GM23338 (cell line): ENCODE data around the gene KCND2. TPM values are rescaled to one million over a fixed set of nuclear protein-coding genes. Genes with fewer than 3 reads are reported as not detected.

Source experiments
- ATAC-seq: fragments of 200-7000 bp; cut with Tn5 transposase; 3 replicates; pipeline ENCODE4 v1.9.1; 2020
- DNase-seq: peaks from one replicate; pipeline ENCODE4 v3.0.0-alpha.2; 2015; ENCODE audit warnings: low spot score
- H2AFZ ChIP-seq: fragments of 200-600 bp; sonication (generic); 2 replicates; pipeline ENCODE4 v1.8.0; 2016; ENCODE audit warnings: antibody characterized with exemption, mild to moderate bottlenecking, moderate library complexity
- H3F3A ChIP-seq: fragments of 200-600 bp; sonication (generic); replicated peaks from 2 replicates; pipeline ENCODE4 v1.8.0; 2017; ENCODE audit warnings: antibody characterized with exemption, mixed run types, low read depth
- H3K27ac ChIP-seq: fragments of 200-600 bp; sonication (generic); 2 replicates; pipeline ENCODE4 v1.6.1; 2016; ENCODE audit warnings: low read depth
- H3K27me3 ChIP-seq: fragments of 200-600 bp; sonication (generic); 2 replicates; pipeline ENCODE4 v1.8.0; 2016; ENCODE audit warnings: mild to moderate bottlenecking, mixed run types, moderate library complexity; ENCODE audit not compliant: insufficient read depth
- H3K36me3 ChIP-seq: fragments of 200-600 bp; sonication (generic); 2 replicates; pipeline ENCODE4 v1.8.0; 2016; ENCODE audit warnings: mild to moderate bottlenecking; ENCODE audit not compliant: insufficient read depth
- H3K4me1 ChIP-seq: fragments of 200-600 bp; sonication (generic); 2 replicates; pipeline ENCODE4 v1.8.0; 2016; ENCODE audit warnings: mild to moderate bottlenecking, moderate library complexity; ENCODE audit not compliant: insufficient read depth
- H3K4me2 ChIP-seq: fragments of 200-600 bp; sonication (generic); 2 replicates; pipeline ENCODE4 v1.7.1; 2017; ENCODE audit warnings: mixed run types
- H3K4me3 ChIP-seq: fragments of 200-600 bp; sonication (generic); 2 replicates; pipeline ENCODE4 v1.6.1; 2016; ENCODE audit warnings: mixed run types
- H3K79me2 ChIP-seq: fragments of 200-600 bp; sonication (generic); replicated peaks from 2 replicates; pipeline ENCODE4 v1.8.0; 2017; ENCODE audit warnings: mild to moderate bottlenecking; ENCODE audit not compliant: insufficient read depth
- H3K9me2 ChIP-seq: fragments of 200-600 bp; sonication (generic); 2 replicates; pipeline ENCODE4 v1.8.0; 2017; ENCODE audit not compliant: insufficient read depth
- H4K20me1 ChIP-seq: fragments of 200-600 bp; sonication (generic); replicated peaks from 2 replicates; pipeline ENCODE4 v1.8.0; 2017; ENCODE audit warnings: mild to moderate bottlenecking; ENCODE audit not compliant: insufficient read depth
- H3K27ac Mint-ChIP-seq: 2 replicates; pipeline ENCODE4 v1.8.0; 2020; ENCODE audit warnings: inconsistent platforms, mild to moderate bottlenecking, moderate library complexity, mixed read lengths
- H3K27me3 Mint-ChIP-seq: 3 replicates; pipeline ENCODE4 v1.8.0; 2022; ENCODE audit warnings: low read depth, mild to moderate bottlenecking, moderate library complexity, mixed read lengths, inconsistent platforms; ENCODE audit not compliant: insufficient read depth, poor library complexity
- H3K36me3 Mint-ChIP-seq: 3 replicates; pipeline ENCODE4 v1.8.0; 2021; ENCODE audit warnings: low read depth, mild to moderate bottlenecking, inconsistent platforms, moderate library complexity, mixed read lengths
- H3K4me1 Mint-ChIP-seq: 3 replicates; pipeline ENCODE4 v1.8.0; 2020; ENCODE audit warnings: mild to moderate bottlenecking, inconsistent platforms, mixed read lengths
- H3K4me3 Mint-ChIP-seq: 3 replicates; pipeline ENCODE4 v1.8.0; 2021; ENCODE audit warnings: moderate library complexity, mild to moderate bottlenecking, inconsistent platforms, mixed read lengths
- H3K9me3 Mint-ChIP-seq: 3 replicates; pipeline ENCODE4 v1.8.0; 2020; ENCODE audit warnings: moderate library complexity, mild to moderate bottlenecking, inconsistent platforms, mixed read lengths
- EZH2 ChIP-seq: fragments of 200-600 bp; sonication (generic); IDR thresholded peaks from one replicate; pipeline ENCODE4 v1.8.0; 2017; ENCODE audit warnings: antibody characterized with exemption, mild to moderate bottlenecking, low read depth; ENCODE audit not compliant: unreplicated experiment
- EZH2phosphoT487 ChIP-seq: fragments of 200-600 bp; sonication (generic); IDR thresholded peaks from one replicate; pipeline ENCODE4 v1.8.1; 2018; ENCODE audit warnings: antibody characterized with exemption; ENCODE audit not compliant: unreplicated experiment
- JUNB ChIP-seq: IDR thresholded peaks from one replicate; pipeline ENCODE4 v1.6.1; 2016; ENCODE audit warnings: antibody characterized with exemption; ENCODE audit not compliant: unreplicated experiment
- NANOG ChIP-seq: IDR thresholded peaks from 2 replicates; pipeline ENCODE4 v1.6.1; 2016; ENCODE audit warnings: antibody characterized with exemption, borderline replicate concordance
- POLR2AphosphoS5 ChIP-seq: IDR thresholded peaks from 2 replicates; pipeline ENCODE4 v1.6.1; 2016; ENCODE audit warnings: antibody characterized with exemption, low read depth
- STAT1 ChIP-seq: IDR thresholded peaks from one replicate; pipeline ENCODE4 v1.6.1; 2016; ENCODE audit warnings: antibody characterized with exemption; ENCODE audit not compliant: unreplicated experiment
- ZNF331 ChIP-seq: fragments of 250-450 bp; sonication (Bioruptor Pico); IDR thresholded peaks from 2 replicates; pipeline ENCODE4 v1.5.0; 2020; ENCODE audit warnings: low read depth, mild to moderate bottlenecking, moderate library complexity
- polyA plus RNA-seq: library from polyadenylated mRNA; unstranded; fragments of >200 nt; fragmentation: Nextera tagmentation; extraction: Ambion mirVana; gene quantifications from 2 replicates; pipeline ENCODE4 v1.2.1, GENCODE V29; 2016
- total RNA-seq: library from RNA; depleted of rRNA; stranded (reverse); fragments of >200 nt; shearing (Covaris generic); gene quantifications from 2 replicates; pipeline ENCODE4 v1.2.3, GENCODE V29; 2014
- TF ChIP-seq, protein P1 (sequence below): IDR thresholded peaks from one replicate; pipeline ENCODE4 v1.6.1; 2018; ENCODE audit warnings: antibody characterized with exemption; ENCODE audit not compliant: unreplicated experiment
- TF ChIP-seq, protein P2 (sequence below), 2 experiments: fragments of 200-600 bp in 1 of 2; sonication (generic) in 1 of 2; conservative IDR thresholded peaks; 2 replicates each; pipeline versions ENCODE4 v1.5.1 to v1.6.1; 2016 to 2017; ENCODE audit warnings: antibody characterized with exemption in 2 of 2, low read depth in 2 of 2, mild to moderate bottlenecking in 2 of 2, moderate library complexity in 1 of 2
- TF ChIP-seq, protein P3 (sequence below): fragments of 250-450 bp; sonication (Bioruptor Pico); IDR thresholded peaks from 2 replicates; pipeline ENCODE4 v1.5.0; 2020; ENCODE audit warnings: mild to moderate bottlenecking, moderate library complexity
- TF ChIP-seq, protein P4 (sequence below): IDR thresholded peaks from 2 replicates; pipeline ENCODE4 v1.6.1; 2016; ENCODE audit warnings: antibody characterized with exemption

The KCND2 gene
- total and polyA plus RNA-seq, 2 experiments from 2014 or later: 7.1 to 15.6 TPM

DNA sequence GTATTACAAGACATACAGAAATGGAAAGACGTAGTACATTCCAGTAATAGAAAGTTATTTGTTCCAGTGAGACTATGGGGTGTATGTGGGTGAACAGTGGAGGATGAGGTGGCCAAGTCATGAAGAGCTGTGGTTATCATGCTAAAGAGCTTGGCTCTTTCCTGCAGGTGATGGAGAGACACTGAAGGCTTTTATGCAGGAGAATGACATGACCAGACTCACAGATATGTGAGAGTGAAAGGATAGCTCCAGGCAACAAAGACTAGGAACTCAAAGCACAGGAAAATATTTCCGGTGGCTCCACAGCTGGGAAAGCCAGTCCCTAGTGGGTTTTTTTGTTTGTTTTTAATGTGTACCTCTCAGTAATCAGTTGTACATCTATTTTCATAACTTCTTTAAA lies 451.5 kb downstream of the KCND2 start:
- no peak overlapping the region for H3K27ac Mint-ChIP-seq
- Histone ChIP-seq H3K36me3 (no peaks in the 10 kb centered on the region), H4K20me1 (no peaks in the 10 kb centered on the region), H2AFZ (no peak overlapping the region), H3K27ac (no peak overlapping the region), H3K4me3 (no peak overlapping the region), H3K4me1 (0 out of 2 replicates have a peak, but pooled peaks cover 4% of the 10 kb centered on the region), H3K27me3 (no peaks in the 10 kb centered on the region), H3K4me2 (no peak overlapping the region), H3F3A (no peaks in the 10 kb centered on the region), H3K79me2 (no peaks in the 10 kb centered on the region), H3K9me2 (no peaks in the 10 kb centered on the region)
- H3K4me1 Mint-ChIP-seq: peaks cover 33% of the 10 kb centered on the region
- H3K9me3 Mint-ChIP-seq: no peaks in the 10 kb centered on the region
- no peaks in the 10 kb centered on the region for H3K36me3 Mint-ChIP-seq
- no peaks in the 10 kb centered on the region for H3K27me3 Mint-ChIP-seq
- DNase-seq (no peak), ATAC-seq (no peak)
- TF ChIP-seq EZH2phosphoT487 (no peak), STAT1 (no peak), ZNF331 (CRISPR knock-in tag) (no peak), POLR2AphosphoS5 (no peak), NANOG (no peak), EZH2 (no peak), JUNB (no peak)
- TF ChIP-seq, protein P1, sequence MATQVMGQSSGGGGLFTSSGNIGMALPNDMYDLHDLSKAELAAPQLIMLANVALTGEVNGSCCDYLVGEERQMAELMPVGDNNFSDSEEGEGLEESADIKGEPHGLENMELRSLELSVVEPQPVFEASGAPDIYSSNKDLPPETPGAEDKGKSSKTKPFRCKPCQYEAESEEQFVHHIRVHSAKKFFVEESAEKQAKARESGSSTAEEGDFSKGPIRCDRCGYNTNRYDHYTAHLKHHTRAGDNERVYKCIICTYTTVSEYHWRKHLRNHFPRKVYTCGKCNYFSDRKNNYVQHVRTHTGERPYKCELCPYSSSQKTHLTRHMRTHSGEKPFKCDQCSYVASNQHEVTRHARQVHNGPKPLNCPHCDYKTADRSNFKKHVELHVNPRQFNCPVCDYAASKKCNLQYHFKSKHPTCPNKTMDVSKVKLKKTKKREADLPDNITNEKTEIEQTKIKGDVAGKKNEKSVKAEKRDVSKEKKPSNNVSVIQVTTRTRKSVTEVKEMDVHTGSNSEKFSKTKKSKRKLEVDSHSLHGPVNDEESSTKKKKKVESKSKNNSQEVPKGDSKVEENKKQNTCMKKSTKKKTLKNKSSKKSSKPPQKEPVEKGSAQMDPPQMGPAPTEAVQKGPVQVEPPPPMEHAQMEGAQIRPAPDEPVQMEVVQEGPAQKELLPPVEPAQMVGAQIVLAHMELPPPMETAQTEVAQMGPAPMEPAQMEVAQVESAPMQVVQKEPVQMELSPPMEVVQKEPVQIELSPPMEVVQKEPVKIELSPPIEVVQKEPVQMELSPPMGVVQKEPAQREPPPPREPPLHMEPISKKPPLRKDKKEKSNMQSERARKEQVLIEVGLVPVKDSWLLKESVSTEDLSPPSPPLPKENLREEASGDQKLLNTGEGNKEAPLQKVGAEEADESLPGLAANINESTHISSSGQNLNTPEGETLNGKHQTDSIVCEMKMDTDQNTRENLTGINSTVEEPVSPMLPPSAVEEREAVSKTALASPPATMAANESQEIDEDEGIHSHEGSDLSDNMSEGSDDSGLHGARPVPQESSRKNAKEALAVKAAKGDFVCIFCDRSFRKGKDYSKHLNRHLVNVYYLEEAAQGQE: no peak
- TF ChIP-seq, protein P2, sequence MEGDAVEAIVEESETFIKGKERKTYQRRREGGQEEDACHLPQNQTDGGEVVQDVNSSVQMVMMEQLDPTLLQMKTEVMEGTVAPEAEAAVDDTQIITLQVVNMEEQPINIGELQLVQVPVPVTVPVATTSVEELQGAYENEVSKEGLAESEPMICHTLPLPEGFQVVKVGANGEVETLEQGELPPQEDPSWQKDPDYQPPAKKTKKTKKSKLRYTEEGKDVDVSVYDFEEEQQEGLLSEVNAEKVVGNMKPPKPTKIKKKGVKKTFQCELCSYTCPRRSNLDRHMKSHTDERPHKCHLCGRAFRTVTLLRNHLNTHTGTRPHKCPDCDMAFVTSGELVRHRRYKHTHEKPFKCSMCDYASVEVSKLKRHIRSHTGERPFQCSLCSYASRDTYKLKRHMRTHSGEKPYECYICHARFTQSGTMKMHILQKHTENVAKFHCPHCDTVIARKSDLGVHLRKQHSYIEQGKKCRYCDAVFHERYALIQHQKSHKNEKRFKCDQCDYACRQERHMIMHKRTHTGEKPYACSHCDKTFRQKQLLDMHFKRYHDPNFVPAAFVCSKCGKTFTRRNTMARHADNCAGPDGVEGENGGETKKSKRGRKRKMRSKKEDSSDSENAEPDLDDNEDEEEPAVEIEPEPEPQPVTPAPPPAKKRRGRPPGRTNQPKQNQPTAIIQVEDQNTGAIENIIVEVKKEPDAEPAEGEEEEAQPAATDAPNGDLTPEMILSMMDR (conservative IDR thresholded peaks at IDR 0.05; ENCODE audit: low read depth in 2 of 2): no peak
- TF ChIP-seq, protein P3, sequence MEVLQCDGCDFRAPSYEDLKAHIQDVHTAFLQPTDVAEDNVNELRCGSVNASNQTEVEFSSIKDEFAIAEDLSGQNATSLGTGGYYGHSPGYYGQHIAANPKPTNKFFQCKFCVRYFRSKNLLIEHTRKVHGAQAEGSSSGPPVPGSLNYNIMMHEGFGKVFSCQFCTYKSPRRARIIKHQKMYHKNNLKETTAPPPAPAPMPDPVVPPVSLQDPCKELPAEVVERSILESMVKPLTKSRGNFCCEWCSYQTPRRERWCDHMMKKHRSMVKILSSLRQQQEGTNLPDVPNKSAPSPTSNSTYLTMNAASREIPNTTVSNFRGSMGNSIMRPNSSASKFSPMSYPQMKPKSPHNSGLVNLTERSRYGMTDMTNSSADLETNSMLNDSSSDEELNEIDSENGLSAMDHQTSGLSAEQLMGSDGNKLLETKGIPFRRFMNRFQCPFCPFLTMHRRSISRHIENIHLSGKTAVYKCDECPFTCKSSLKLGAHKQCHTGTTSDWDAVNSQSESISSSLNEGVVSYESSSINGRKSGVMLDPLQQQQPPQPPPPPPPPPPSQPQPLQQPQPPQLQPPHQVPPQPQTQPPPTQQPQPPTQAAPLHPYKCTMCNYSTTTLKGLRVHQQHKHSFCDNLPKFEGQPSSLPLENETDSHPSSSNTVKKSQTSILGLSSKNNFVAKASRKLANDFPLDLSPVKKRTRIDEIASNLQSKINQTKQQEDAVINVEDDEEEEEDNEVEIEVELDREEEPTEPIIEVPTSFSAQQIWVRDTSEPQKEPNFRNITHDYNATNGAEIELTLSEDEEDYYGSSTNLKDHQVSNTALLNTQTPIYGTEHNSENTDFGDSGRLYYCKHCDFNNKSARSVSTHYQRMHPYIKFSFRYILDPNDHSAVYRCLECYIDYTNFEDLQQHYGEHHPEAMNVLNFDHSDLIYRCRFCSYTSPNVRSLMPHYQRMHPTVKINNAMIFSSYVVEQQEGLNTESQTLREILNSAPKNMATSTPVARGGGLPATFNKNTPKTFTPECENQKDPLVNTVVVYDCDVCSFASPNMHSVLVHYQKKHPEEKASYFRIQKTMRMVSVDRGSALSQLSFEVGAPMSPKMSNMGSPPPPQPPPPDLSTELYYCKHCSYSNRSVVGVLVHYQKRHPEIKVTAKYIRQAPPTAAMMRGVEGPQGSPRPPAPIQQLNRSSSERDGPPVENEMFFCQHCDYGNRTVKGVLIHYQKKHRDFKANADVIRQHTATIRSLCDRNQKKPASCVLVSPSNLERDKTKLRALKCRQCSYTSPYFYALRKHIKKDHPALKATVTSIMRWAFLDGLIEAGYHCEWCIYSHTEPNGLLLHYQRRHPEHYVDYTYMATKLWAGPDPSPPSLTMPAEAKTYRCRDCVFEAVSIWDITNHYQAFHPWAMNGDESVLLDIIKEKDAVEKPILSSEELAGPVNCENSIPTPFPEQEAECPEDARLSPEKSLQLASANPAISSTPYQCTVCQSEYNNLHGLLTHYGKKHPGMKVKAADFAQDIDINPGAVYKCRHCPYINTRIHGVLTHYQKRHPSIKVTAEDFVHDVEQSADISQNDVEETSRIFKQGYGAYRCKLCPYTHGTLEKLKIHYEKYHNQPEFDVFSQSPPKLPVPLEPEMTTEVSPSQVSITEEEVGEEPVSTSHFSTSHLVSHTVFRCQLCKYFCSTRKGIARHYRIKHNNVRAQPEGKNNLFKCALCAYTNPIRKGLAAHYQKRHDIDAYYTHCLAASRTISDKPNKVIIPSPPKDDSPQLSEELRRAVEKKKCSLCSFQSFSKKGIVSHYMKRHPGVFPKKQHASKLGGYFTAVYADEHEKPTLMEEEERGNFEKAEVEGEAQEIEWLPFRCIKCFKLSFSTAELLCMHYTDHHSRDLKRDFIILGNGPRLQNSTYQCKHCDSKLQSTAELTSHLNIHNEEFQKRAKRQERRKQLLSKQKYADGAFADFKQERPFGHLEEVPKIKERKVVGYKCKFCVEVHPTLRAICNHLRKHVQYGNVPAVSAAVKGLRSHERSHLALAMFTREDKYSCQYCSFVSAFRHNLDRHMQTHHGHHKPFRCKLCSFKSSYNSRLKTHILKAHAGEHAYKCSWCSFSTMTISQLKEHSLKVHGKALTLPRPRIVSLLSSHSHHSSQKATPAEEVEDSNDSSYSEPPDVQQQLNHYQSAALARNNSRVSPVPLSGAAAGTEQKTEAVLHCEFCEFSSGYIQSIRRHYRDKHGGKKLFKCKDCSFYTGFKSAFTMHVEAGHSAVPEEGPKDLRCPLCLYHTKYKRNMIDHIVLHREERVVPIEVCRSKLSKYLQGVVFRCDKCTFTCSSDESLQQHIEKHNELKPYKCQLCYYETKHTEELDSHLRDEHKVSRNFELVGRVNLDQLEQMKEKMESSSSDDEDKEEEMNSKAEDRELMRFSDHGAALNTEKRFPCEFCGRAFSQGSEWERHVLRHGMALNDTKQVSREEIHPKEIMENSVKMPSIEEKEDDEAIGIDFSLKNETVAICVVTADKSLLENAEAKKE: no peak
- TF ChIP-seq, protein P4, sequence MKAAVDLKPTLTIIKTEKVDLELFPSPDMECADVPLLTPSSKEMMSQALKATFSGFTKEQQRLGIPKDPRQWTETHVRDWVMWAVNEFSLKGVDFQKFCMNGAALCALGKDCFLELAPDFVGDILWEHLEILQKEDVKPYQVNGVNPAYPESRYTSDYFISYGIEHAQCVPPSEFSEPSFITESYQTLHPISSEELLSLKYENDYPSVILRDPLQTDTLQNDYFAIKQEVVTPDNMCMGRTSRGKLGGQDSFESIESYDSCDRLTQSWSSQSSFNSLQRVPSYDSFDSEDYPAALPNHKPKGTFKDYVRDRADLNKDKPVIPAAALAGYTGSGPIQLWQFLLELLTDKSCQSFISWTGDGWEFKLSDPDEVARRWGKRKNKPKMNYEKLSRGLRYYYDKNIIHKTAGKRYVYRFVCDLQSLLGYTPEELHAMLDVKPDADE: no peak
- no peak overlapping the region for H3K4me3 Mint-ChIP-seq
